PC-3 (cell line): Measurements from ENCODE around the gene RTP3. TPM values are rescaled to one million over a fixed set of nuclear protein-coding genes. Genes with fewer than 3 reads are reported as not detected.

Source experiments
- ATAC-seq: fragments of 200-7000 bp; cut with Tn5 transposase; 2 replicates; pipeline ENCODE4 v1.9.1; 2020; ENCODE audit warnings: mild to moderate bottlenecking, moderate library complexity
- BruUV-seq: library from RNA; stranded (reverse); fragments of 400-500 nt; replicated peaks from 2 replicates; lab custom pipeline; 2021; lab: Mats Ljungman, UMichigan
- CTCF ChIA-PET: fragments of 300-600 bp; sonication (Branson Sonifier 250); formaldehyde crosslinking; loops from one replicate; lab custom pipeline; 2022; ENCODE audit warnings: antibody characterized with exemption; lab: Charles Lee
- POLR2A ChIA-PET: fragments of 300-600 bp; sonication (Branson Sonifier 250); formaldehyde crosslinking; loops from one replicate; lab custom pipeline; 2022; ENCODE audit warnings: antibody characterized with exemption; ENCODE audit not compliant: unreplicated experiment; lab: Charles Lee
- DNase-seq: peaks from one replicate; pipeline ENCODE4 v3.0.0-alpha.2; 2015
- H2AFZ ChIP-seq: fragments of 300-600 bp; sonication (generic); 2 replicates; pipeline ENCODE4 v1.6.0; 2016; ENCODE audit warnings: antibody characterized with exemption, low read length
- H3F3A ChIP-seq: fragments of 300-600 bp; sonication (generic); one replicate; pipeline ENCODE4 v1.6.0; 2017; ENCODE audit warnings: antibody characterized with exemption, low read length, control low read depth, mild to moderate bottlenecking; ENCODE audit not compliant: unreplicated experiment
- H3K27ac ChIP-seq: fragments of 300-600 bp; sonication (generic); 2 replicates; pipeline ENCODE4 v1.5.1; 2016; ENCODE audit warnings: mild to moderate bottlenecking, low read length
- H3K27me3 ChIP-seq: fragments of 300-600 bp; sonication (generic); 2 replicates; pipeline ENCODE4 v1.6.1; 2016; ENCODE audit warnings: low read length, mixed read lengths
- H3K36me3 ChIP-seq: fragments of 300-600 bp; sonication (generic); 2 replicates; pipeline ENCODE4 v1.6.1; 2016; ENCODE audit warnings: low read depth, mixed run types, low read length, mixed read lengths
- H3K4me1 ChIP-seq: fragments of 300-600 bp; sonication (generic); 2 replicates; pipeline ENCODE4 v1.5.1; 2016; ENCODE audit warnings: low read length; ENCODE audit not compliant: insufficient read depth
- H3K4me2 ChIP-seq: fragments of 300-600 bp; sonication (generic); 2 replicates; pipeline ENCODE4 v1.6.0; 2016; ENCODE audit warnings: low read length
- H3K4me3 ChIP-seq: fragments of 300-600 bp; sonication (generic); 2 replicates; pipeline ENCODE4 v1.5.1; 2016; ENCODE audit warnings: mild to moderate bottlenecking, low read length, mixed read lengths
- H3K79me2 ChIP-seq: fragments of 300-600 bp; sonication (generic); 2 replicates; pipeline ENCODE4 v1.6.1; 2017; ENCODE audit warnings: low read length, mixed read lengths
- H3K9ac ChIP-seq: fragments of 300-600 bp; sonication (generic); 2 replicates; pipeline ENCODE4 v1.6.0; 2016; ENCODE audit warnings: mild to moderate bottlenecking, low read length
- H3K9me2 ChIP-seq: fragments of 300-600 bp; sonication (generic); replicated peaks from 2 replicates; pipeline ENCODE4 v1.6.1; 2016; ENCODE audit warnings: mixed run types, low read length, mixed read lengths
- H3K9me3 ChIP-seq: fragments of 300-600 bp; sonication (generic); 2 replicates; pipeline ENCODE4 v1.6.1; 2016; ENCODE audit warnings: low read length, mixed read lengths
- H4K20me1 ChIP-seq: fragments of 300-600 bp; sonication (generic); 2 replicates; pipeline ENCODE4 v1.6.1; 2016; ENCODE audit warnings: low read length, mixed read lengths
- EZH2 ChIP-seq: fragments of 300-600 bp; sonication (generic); IDR thresholded peaks from one replicate; pipeline ENCODE4 v1.6.1; 2017; ENCODE audit warnings: antibody characterized with exemption, mild to moderate bottlenecking, low read length; ENCODE audit not compliant: unreplicated experiment
- EZH2phosphoT487 ChIP-seq: fragments of 300-600 bp; sonication (generic); IDR thresholded peaks from 2 replicates; pipeline ENCODE4 v1.6.1; 2018; ENCODE audit warnings: mild to moderate bottlenecking, antibody characterized with exemption, low read length, borderline replicate concordance
- intact Hi-C: fragments of 100-400 bp; cut with micrococcal nuclease; formaldehyde crosslinking; loops from 2 replicates; pipeline ENCODE4 v1.9.0; 2023
- total RNA-seq: library from RNA; depleted of rRNA; stranded (reverse); fragments of >200 nt; gene quantifications from 2 replicates; pipeline ENCODE4 v1.2.3, GENCODE V29; 2014
- TF ChIP-seq, protein P1 (sequence below): fragments of 300-600 bp; sonication (generic); conservative IDR thresholded peaks from 2 replicates; pipeline ENCODE4 v1.5.1; 2017; ENCODE audit warnings: antibody characterized with exemption, low read depth, mild to moderate bottlenecking, low read length

The RTP3 gene
- total RNA-seq, 1 experiment from 2014 or later = not detected

DNA sequence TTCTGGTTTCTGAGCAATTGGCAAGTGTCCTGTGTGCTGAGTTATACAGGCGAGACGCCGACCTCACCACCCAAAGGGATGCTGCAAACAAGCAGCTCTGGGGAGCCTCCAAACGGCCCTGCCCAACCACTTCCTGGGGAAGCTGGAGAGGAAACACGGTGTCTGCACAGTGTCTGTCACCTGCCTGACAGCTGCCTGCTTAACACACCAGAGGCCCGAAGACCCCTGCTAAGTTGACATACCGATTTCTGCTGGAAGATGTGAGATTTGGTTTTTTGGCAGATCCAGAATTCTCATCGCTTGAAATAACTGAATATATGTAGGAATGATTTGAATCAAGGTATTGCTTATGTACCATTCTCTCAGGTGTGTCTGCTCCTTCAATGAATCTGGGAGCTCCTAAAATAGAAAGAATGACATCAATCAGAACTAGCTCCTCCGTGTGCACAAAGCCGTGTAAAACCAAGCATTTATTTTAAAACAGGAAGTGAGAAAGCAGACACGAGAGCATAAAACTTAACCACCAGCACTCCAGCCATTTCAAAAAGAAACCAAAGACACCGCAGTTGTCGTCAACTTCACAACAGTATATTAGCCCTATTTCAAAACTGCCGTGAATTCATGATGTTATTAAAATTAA lies 41.1 kb downstream of the RTP3 start:
- Histone ChIP-seq H3K36me3 (no peaks in the 10 kb centered on the region), H3K9ac (no peak overlapping the region), H3K4me3 (no peak overlapping the region), H3K9me2 (no peaks in the 10 kb centered on the region), H2AFZ (peak overlapping the region; percentile 73), H3K79me2 (no peaks in the 10 kb centered on the region), H3K4me1 (peaks cover 35% of the 10 kb centered on the region), H3K27me3 (no peaks in the 10 kb centered on the region), H3K27ac (no peak overlapping the region), H3K4me2 (peak overlapping the region; percentile 58), H3K9me3 (no peaks in the 10 kb centered on the region), H3F3A (no peaks in the 10 kb centered on the region), H4K20me1 (no peaks in the 10 kb centered on the region)
- ChIA-PET CTCF (interaction anchor here (1.0 to 1.3 kb wide), 2 partner anchors 42 to 51 kb away, joined by 4 to 7 read pairs; no protein-coding TSS in a partner anchor), POLR2A (interaction anchor here (0.6 to 0.7 kb wide), 2 partner anchors 130 to 1926 kb away, joined by 3 read pairs; no protein-coding TSS in a partner anchor)
- TF ChIP-seq EZH2phosphoT487 = no peak
- no peak for TF ChIP-seq EZH2
- TF ChIP-seq, protein P1, sequence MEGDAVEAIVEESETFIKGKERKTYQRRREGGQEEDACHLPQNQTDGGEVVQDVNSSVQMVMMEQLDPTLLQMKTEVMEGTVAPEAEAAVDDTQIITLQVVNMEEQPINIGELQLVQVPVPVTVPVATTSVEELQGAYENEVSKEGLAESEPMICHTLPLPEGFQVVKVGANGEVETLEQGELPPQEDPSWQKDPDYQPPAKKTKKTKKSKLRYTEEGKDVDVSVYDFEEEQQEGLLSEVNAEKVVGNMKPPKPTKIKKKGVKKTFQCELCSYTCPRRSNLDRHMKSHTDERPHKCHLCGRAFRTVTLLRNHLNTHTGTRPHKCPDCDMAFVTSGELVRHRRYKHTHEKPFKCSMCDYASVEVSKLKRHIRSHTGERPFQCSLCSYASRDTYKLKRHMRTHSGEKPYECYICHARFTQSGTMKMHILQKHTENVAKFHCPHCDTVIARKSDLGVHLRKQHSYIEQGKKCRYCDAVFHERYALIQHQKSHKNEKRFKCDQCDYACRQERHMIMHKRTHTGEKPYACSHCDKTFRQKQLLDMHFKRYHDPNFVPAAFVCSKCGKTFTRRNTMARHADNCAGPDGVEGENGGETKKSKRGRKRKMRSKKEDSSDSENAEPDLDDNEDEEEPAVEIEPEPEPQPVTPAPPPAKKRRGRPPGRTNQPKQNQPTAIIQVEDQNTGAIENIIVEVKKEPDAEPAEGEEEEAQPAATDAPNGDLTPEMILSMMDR = no peak
- no TSS peak for BruUV-seq
- DNase-seq = peak; percentile 71
- intact Hi-C loops = no loop called here
- peak; percentile 92 for ATAC-seq

DNA sequence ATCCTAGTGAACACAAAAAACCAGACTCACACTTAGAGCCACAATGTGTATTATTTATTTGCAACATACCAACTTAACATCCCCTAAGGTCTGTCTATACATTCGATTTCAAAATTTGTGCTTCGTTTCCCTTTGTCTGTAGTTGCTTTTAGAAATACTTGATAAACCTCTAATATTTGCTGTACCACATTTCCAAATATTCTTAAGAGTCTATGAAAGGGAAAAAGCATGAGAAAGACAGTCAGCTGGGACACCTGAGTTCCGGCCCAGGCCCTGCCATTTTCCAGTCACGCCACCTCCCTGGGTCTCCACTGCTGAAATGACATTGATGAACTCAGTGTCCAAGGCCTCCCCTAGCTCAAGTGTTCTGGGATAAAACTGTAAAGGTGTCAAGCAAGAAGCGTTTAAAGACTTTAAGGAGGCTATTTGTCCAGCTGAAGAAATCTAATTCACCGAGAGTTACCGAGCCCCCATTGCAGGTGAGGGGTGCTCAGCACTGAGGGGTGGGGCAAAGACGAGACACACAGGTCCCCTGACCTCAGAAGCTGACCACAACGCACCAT lies 41.7 kb downstream of the RTP3 start:
- no peak for ATAC-seq
- Histone ChIP-seq H3K27ac (no peak overlapping the region), H3K4me1 (peaks cover 35% of the 10 kb centered on the region), H3K9me2 (no peaks in the 10 kb centered on the region), H3K4me3 (no peak overlapping the region), H3K36me3 (no peaks in the 10 kb centered on the region), H3K4me2 (peak overlapping the region; percentile 58; the same call in 1 of the 2 replicates), H3K79me2 (no peaks in the 10 kb centered on the region), H3F3A (no peaks in the 10 kb centered on the region), H3K9me3 (no peaks in the 10 kb centered on the region), H4K20me1 (no peaks in the 10 kb centered on the region), H2AFZ (peak overlapping the region; percentile 73), H3K27me3 (no peaks in the 10 kb centered on the region), H3K9ac (no peak overlapping the region)
- TF ChIP-seq, protein P1 = no peak
- TF ChIP-seq EZH2 (no peak), EZH2phosphoT487 (no peak)
- no TSS peak for BruUV-seq
- POLR2A ChIA-PET = no interaction called here
- no peak for DNase-seq
- intact Hi-C loops = no loop called here
- CTCF ChIA-PET = interaction anchor here (1.3 kb wide), 1 partner anchor 51 kb away, joined by 7 read pairs; no protein-coding TSS in a partner anchor

DNA sequence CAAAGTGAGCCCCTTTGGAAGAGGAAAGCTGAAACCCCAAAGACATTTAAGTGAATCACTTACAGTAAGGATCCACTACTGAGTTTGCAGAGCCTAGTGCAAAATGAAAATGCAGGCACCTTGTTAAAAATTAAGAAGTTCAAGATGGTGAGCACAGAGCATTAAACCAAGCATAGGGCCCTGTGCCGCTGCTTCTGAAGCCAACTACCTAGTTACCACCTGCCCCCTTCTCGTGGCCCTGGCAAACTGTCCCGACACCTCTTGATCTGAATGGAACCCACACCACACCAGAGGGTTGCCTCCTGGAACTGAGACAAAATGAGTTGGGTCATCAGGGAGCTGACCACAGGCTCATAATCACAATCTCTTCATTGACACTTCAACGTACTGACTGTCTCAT lies 42.8 kb downstream of the RTP3 start:
- no peaks in the 10 kb centered on the region for H4K20me1 ChIP-seq
- intact Hi-C loops = no loop called here
- no peak overlapping the region for H2AFZ ChIP-seq
- H3K9ac ChIP-seq = no peak overlapping the region
- BruUV-seq = no TSS peak
- no peaks in the 10 kb centered on the region for H3K9me3 ChIP-seq
- TF ChIP-seq, protein P1 = no peak
- TF ChIP-seq EZH2 (no peak), EZH2phosphoT487 (no peak)
- no peak overlapping the region for H3K4me3 ChIP-seq
- H3K36me3 ChIP-seq = no peaks in the 10 kb centered on the region
- no peak for ATAC-seq
- H3K27me3 ChIP-seq = no peaks in the 10 kb centered on the region
- no peak for DNase-seq
- no peak overlapping the region for H3K4me2 ChIP-seq
- POLR2A ChIA-PET = no interaction called here
- no peaks in the 10 kb centered on the region for H3F3A ChIP-seq
- no peaks in the 10 kb centered on the region for H3K9me2 ChIP-seq
- H3K4me1 ChIP-seq = peaks cover 35% of the 10 kb centered on the region
- H3K27ac ChIP-seq = no peak overlapping the region
- no peaks in the 10 kb centered on the region for H3K79me2 ChIP-seq
- CTCF ChIA-PET = no interaction called here
